HG03442 (cell line): Measurements from ENCODE around the gene HSPA4L.

Source experiments
- ATAC-seq: cut with Tn5 transposase; IDR thresholded peaks from one replicate; pipeline ENCODE4 v1.9.1; 2021; ENCODE audit warnings: mild to moderate bottlenecking, moderate library complexity; ENCODE audit not compliant: unreplicated experiment

Gene HSPA4L

DNA sequence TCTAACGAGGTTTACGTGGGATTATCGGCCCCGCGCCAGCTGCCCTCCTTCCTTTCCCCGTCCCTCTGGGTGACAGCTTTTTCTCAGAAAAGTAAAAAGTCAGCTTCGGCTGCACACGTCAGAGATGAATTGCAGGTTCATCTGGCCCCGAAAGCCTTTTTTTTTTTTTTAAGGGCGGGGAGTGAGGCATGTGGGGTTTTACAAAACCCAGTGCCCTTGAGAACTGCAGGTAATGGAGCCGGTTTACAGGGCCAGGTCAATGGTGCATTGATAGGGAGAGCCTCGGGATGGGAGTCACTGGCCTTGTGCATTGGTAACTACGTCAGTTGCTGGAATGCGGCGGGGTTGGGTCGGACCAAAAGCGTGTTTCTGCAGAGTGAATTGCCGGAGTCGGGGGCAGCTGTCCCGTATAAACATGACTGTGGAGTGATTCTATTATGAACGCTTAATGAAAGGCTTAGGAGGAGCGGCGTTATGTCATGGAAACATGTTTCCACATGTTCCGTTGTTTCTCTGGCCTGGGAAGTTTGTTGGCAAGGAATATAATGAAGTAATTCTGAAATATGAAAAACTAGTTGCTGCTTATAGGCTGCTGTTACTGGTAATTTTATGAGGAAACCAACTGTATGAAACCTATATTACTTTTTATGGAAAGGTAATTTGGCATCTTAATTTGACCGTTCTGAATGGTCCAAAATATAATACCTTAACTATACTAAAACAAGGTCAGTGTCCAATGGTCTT is 1.1 kb downstream of the HSPA4L start:
- ATAC-seq: peak; percentile 10

- no peak for ATAC-seq
Observed at GRCh38 chr4:127783955-127784770, 2.0 kb downstream of the HSPA4L start.

DNA sequence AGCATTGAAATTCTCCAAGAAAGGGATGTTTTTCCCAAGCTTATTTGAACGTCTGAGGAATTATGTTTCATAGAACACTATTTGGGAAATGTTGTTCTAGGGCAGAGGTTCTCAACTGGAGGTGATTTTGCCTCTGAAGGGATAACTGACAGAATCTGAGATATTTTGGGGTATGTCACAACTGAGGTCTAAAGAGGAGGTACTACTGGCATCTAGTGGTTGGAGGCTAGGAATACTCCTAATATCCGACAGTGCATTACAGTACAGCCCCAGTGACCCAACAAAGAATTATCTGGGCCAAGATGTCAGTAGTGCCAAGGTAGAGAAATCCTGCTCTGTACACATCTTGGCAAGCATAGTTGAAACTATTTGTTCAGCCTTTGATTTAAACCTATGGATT is 6.4 kb downstream of the HSPA4L start:
- no peak for ATAC-seq

DNA sequence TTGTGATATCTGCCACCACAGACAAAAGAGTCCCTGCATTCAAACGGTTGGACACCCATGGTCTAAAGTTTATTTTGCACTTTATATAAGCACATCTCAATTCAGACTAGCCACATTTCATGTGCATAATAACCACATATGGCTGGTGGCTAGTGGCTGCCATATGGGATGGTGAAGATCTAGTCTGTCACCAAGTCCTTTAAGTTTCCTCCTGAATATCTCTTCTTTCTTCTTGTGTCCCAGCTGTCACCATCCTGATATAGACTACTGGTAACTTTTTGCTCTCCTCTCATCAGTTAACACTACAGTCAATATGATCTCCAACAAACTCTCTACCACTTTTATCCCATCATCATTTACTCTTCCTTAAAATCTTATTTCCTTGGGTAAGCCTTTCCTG is 9.3 kb downstream of the HSPA4L start:
- ATAC-seq: no peak

DNA sequence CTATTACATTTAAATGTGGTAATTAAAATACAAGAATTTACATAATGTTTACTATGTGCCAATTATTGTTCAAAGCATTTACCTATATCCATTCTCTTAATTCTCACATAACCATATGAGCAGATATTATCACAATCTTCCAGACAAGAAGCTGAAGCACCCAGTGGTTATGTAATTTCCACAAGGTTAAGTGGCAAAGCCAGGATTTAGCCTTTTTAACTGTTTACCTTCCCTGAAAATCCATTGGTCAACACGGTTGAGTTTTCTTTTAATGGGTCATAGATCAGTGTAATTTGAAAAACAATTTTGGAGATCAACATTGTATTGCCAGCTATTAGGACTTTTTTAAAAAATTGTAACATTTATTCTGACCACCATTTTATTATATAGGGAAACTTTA is 11.4 kb downstream of the HSPA4L start:
- no peak for ATAC-seq

- no peak for ATAC-seq
Observed at GRCh38 chr4:127799711-127800110, 17.6 kb downstream of the HSPA4L start.

- no peak for ATAC-seq
Observed at GRCh38 chr4:127809173-127809800, 27.2 kb downstream of the HSPA4L start.

DNA sequence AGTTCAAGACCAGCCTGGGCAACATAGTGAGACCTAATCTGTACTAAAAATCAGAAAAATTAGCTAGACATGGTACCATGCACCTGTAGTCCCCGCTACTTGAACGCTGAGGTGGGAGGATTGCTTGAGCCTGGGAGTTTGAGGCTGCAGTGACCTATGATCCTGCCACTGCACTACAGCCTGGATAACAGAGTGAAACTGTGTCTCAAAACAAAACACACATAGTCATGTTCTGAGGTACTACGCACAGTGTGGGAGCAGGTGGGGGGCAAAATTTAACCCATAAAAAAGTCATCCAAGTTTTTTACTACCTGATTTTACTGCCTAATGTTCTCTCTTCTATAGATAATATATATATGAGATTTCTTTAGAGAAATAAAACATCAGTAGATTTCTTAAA is 28.4 kb downstream of the HSPA4L start:
- ATAC-seq: no peak

DNA sequence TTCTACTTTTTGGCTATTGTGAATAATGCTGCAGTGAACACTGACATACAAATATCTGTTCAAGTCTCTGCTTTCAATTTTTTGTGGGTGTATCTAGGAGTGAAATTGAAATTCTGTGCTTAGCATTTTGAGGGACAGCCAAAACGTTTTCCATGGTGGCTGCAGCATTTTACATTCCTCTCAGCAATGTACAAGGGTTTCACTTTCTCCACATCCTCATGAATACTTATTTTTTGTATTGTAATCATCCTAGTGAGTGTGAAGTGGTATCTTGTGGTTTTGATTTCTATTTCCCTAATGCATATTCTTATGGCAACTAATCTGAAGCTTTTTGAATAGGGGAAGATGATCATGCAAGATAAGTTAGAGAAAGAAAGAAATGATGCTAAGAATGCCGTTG is 40.3 kb downstream of the HSPA4L start:
- ATAC-seq: no peak

DNA sequence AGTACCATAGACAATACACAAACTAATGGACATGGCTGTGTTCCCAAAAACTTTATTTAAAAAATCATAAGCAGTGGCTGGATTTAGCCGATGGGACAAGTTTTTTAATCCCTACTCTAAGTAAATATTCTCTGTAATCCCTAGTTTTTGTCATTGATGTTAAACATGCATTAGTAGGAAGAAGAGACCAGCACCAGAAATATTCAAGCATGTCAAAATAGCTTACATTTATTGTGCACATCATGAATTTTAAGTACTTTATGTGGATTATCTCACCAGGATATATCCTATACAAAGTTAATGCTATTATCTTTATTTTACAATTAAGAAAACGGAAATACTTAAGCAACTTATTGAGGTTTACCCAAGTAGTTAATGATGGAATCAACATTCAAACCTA is 46.0 kb downstream of the HSPA4L start:
- no peak for ATAC-seq

DNA sequence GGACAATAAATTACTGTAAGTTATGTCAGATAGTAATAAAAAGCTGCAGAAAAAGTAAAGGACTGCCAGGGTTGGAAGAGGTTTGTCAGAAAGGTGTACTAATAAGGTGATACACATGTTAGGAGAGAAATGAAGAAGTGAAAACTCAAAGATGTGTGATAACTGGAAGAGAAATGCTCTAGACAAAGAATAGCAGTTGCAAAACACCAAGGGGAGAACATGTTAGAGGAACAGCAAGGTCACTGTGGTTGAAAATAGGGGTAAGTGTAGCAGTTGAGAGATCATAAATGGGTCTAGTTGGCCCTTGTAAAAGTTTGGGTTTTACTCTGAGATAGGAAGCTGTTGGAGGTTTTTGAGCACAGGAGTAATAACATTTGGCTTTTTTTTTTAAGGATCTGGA is 46.9 kb downstream of the HSPA4L start:
- peak; percentile 89 for ATAC-seq

DNA sequence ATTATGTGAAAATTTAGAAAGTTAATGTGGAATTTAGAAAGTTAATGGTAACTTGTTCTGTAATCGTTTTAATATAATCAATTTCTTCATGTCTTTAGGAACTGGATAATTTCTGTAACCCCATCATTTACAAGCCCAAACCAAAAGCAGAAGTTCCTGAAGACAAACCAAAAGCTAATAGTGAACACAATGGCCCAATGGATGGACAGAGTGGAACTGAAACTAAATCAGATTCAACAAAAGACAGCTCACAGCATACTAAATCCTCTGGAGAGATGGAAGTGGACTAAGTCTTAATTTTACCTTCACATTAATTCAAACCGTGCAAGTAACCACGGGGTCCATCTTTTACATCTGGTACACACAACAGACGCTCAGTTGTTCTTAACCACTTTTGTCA is 50.5 kb downstream of the HSPA4L start:
- ATAC-seq: peak; percentile 64

DNA sequence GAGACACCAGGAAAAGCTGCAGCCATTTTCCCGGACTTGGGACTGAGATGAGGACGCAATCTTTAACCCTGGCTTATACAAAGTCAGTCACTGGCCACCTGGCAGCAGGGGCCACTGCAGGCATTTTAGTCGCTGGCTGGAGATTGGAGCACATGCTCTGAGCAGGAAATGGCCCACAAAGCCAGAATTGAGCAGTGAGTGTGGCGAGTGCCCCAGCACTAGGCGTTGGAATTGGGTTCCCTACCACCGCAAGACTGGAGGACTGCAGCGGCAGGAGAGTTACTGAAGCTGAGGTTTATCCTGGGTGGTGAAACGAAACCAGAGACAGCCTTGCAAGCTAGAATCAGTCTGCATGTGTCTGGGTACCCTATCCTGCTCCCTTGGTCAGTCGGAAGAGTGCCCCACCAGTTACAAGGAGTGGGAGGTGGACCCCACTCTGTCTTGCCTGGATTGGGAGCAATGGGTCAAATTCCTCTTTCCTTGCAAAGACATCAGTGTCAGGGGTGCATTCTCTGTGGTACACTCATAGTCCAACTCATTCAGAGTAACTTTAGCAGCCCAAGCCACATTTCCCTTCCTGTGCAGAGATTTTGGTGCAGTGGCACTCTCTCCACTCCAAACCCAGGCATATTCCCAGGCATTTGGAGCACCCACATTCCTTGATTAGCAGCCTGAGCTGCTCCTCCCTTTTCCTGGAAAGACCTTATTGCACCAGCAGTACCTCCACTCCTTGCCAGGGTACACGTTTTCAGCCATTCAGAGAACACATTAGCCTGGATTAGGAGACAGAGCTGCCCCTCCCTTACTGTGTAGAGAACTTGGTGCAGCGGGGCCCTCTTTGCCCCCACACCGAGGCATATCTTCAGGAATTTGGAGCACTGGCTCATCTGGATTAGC is 61.8 kb downstream of the HSPA4L start:
- ATAC-seq: no peak

- no peak for ATAC-seq
Observed at GRCh38 chr4:127844601-127845116, 62.5 kb downstream of the HSPA4L start.

DNA sequence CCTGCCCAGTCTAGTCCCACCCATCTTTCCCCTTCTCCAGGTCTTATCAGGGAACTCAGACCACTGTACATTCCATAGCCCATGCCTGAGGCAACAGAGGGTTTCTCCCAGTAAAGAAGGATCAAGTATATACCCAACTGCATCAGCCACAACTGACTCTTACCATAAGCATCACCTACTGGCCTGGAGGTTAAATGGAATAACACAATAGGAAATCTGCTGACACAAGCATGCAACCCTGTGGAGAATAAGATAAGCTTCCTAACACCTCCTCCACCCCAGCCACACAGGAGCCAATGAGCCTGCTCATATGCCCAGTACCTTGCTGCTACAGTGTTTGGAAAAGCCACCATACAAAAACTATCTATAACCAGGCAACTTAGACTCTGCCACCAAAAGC is 63.9 kb downstream of the HSPA4L start:
- ATAC-seq: no peak

- ATAC-seq: no peak
Observed at GRCh38 chr4:127846765-127847164, 64.6 kb downstream of the HSPA4L start.

DNA sequence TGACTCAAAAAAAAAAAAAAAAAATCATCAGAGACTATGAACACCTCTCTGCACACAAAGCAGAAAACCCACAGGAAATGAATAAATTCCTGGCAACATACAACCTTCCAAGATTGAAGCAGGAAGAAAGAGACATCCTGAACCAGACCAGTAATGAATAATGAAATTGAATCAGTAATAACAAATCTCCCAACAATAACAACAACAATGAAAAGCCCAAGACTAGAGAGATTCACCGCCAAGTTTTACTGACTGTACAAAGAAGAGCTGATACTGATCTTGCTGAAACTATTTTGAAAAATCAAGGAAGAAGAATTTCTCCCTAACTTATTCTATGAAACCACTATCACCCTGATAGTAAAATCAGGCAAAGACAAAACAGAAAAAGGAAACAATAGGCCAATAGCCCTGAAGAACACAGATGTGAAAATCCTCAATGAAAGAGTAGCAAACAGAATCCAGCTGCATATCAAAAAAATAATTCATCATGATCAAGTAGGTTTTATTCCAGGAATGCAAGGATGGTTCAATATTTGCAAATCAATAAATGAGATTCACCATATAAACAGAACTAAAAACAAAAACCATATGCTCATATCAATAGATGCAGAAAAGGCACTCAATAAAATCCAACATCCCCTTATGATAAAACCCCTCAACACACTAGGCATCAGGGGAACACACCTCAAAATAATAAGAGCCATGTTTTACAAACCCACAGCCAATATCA is 67.5 kb downstream of the HSPA4L start:
- ATAC-seq: no peak

GRCh38 chr4:127852661-127853060 is 70.5 kb downstream of the HSPA4L start:
- ATAC-seq: no peak

DNA sequence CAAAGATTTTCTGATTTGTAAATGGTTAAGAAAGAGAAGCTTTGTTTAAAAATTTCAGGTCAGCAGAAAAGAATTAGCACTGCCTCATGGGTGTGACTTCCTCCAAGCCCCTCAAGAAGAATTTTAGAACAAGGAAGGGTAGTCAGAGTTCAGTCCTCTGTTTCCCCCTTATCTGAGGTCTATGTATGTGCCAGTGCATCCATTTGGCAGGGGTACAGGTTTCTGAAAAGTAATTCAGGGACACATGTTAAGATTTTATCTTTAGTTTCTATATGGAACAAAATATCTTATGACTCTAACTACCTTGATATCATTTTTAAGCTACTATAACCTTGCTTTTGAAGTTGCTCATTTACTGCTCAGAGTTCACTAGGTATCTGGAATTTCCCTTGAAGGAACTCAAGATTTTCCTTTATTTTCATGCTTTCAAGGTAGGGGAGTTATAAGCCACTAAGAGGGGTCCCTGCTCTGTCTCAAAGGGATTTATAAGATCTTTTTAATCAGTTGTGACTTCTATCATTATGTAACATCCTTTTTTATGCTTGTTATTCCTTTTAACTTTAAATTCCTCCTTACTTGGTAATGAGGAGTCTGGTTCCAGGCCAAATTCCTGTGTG is 74.2 kb downstream of the HSPA4L start:
- peak; percentile 13 for ATAC-seq
